H9 (cell line): ENCODE data around the gene TESK2. TPM values are rescaled to one million over a fixed set of nuclear protein-coding genes. Genes with fewer than 3 reads are reported as not detected.

Experiments
- DNase-seq: peaks from one replicate; pipeline ENCODE4 v3.0.0-alpha.2; 2017
- H2AFZ ChIP-seq: one replicate; pipeline ENCODE4 v1.6.1; 2013; ENCODE audit warnings: mild to moderate bottlenecking, low read length, control low read depth, moderate library complexity
- H2AK5ac ChIP-seq: 2 replicates; pipeline ENCODE4 v1.6.1; 2013; ENCODE audit warnings: low read length, control low read depth, mixed read lengths; ENCODE audit not compliant: insufficient read length
- H2BK120ac ChIP-seq: one replicate; pipeline ENCODE4 v1.6.1; 2013; ENCODE audit warnings: low read depth, mild to moderate bottlenecking, low read length, control low read depth, inconsistent platforms; ENCODE audit not compliant: poor library complexity, severe bottlenecking
- H2BK12ac ChIP-seq: 2 replicates; pipeline ENCODE4 v1.6.1; 2013; ENCODE audit warnings: low read length, control low read depth, mixed read lengths, low read depth; ENCODE audit not compliant: insufficient read length
- H2BK15ac ChIP-seq: 2 replicates; pipeline ENCODE4 v1.6.1; 2013; ENCODE audit warnings: low read depth, low read length, control low read depth
- H2BK20ac ChIP-seq: one replicate; pipeline ENCODE4 v1.6.1; 2013; ENCODE audit warnings: low read depth, mild to moderate bottlenecking, low read length, control low read depth, inconsistent platforms; ENCODE audit not compliant: poor library complexity, severe bottlenecking
- H2BK5ac ChIP-seq: 2 replicates; pipeline ENCODE4 v1.6.1; 2013; ENCODE audit warnings: low read length, control low read depth, mixed read lengths; ENCODE audit not compliant: insufficient read length
- H3K14ac ChIP-seq: 2 replicates; pipeline ENCODE4 v1.6.1; 2013; ENCODE audit warnings: low read length, control low read depth; ENCODE audit not compliant: insufficient read depth
- H3K18ac ChIP-seq: 2 replicates; pipeline ENCODE4 v1.6.1; 2013; ENCODE audit warnings: low read depth, mild to moderate bottlenecking, mixed read lengths, low read length, control low read depth; ENCODE audit not compliant: insufficient read length
- H3K23ac ChIP-seq: 2 replicates; pipeline ENCODE4 v1.6.1; 2013; ENCODE audit warnings: low read length, control low read depth, mixed read lengths, low read depth; ENCODE audit not compliant: insufficient read length
- H3K23me2 ChIP-seq: 2 replicates; pipeline ENCODE4 v1.6.1; 2013; ENCODE audit warnings: low read depth, mild to moderate bottlenecking, mixed read lengths, low read length, control low read depth; ENCODE audit not compliant: insufficient read length, poor library complexity, severe bottlenecking
- H3K27ac ChIP-seq: 2 replicates; pipeline ENCODE4 v1.5.1; 2013; ENCODE audit warnings: low read length, control low read depth, mixed read lengths, low read depth; ENCODE audit not compliant: insufficient read length
- H3K27me3 ChIP-seq: 2 replicates; pipeline ENCODE4 v1.6.1; 2013; ENCODE audit warnings: low read length, control low read depth, inconsistent platforms; ENCODE audit not compliant: insufficient read depth
- H3K4ac ChIP-seq: 2 replicates; pipeline ENCODE4 v1.6.1; 2013; ENCODE audit warnings: low read depth, mild to moderate bottlenecking, control low read depth, inconsistent platforms, low read length, moderate library complexity
- H3K4me1 ChIP-seq: 2 replicates; pipeline ENCODE4 v1.6.1; 2013; ENCODE audit warnings: low read length, control low read depth, inconsistent platforms; ENCODE audit not compliant: insufficient read depth
- H3K4me2 ChIP-seq: 2 replicates; pipeline ENCODE4 v1.6.1; 2013; ENCODE audit warnings: low read length, control low read depth, mixed read lengths; ENCODE audit not compliant: insufficient read length, insufficient read depth
- H3K56ac ChIP-seq: 2 replicates; pipeline ENCODE4 v1.6.1; 2013; ENCODE audit warnings: low read depth, mild to moderate bottlenecking, mixed read lengths, low read length, control low read depth; ENCODE audit not compliant: insufficient read length
- H3K79me1 ChIP-seq: 2 replicates; pipeline ENCODE4 v1.6.1; 2013; ENCODE audit warnings: low read depth, mild to moderate bottlenecking, moderate library complexity, low read length, control low read depth, inconsistent platforms; ENCODE audit not compliant: insufficient read depth, poor library complexity, severe bottlenecking
- H3K79me2 ChIP-seq: 2 replicates; pipeline ENCODE4 v1.6.1; 2013; ENCODE audit warnings: low read length, control low read depth, inconsistent platforms; ENCODE audit not compliant: insufficient read depth
- H3K9ac ChIP-seq: 2 replicates; pipeline ENCODE4 v1.6.1; 2013; ENCODE audit warnings: low read length, control low read depth, mixed read lengths; ENCODE audit not compliant: insufficient read length; ENCODE audit errors: extremely low read depth
- H3K9me3 ChIP-seq: one replicate; pipeline ENCODE4 v1.6.1; 2013; ENCODE audit warnings: low read depth, low read length, inconsistent platforms; ENCODE audit not compliant: control insufficient read depth
- H3T11ph ChIP-seq: one replicate; pipeline ENCODE4 v1.6.1; 2013; ENCODE audit warnings: mild to moderate bottlenecking, low read length, control low read depth, inconsistent platforms
- H4K20me1 ChIP-seq: one replicate; pipeline ENCODE4 v1.6.1; 2013; ENCODE audit not compliant: control insufficient read depth, insufficient read length, insufficient read depth
- H4K5ac ChIP-seq: 2 replicates; pipeline ENCODE4 v1.6.1; 2013; ENCODE audit warnings: low read depth, mild to moderate bottlenecking, mixed read lengths, low read length, control low read depth; ENCODE audit not compliant: insufficient read length
- H4K8ac ChIP-seq: replicated peaks from 2 replicates; pipeline ENCODE4 v1.6.1; 2013; ENCODE audit warnings: low read length, control low read depth, mixed read lengths, low read depth; ENCODE audit not compliant: insufficient read length
- H4K91ac ChIP-seq: 2 replicates; pipeline ENCODE4 v1.6.1; 2013; ENCODE audit warnings: low read depth, mild to moderate bottlenecking, moderate library complexity, mixed read lengths, low read length, control low read depth; ENCODE audit not compliant: insufficient read length
- H3K27ac Mint-ChIP-seq, 3 experiments: 2 replicates in 2 of 3; 3 replicates in 1 of 3; pipeline ENCODE4 v1.8.0; 2020 to 2021; ENCODE audit warnings: mixed read lengths in 3 of 3, mild to moderate bottlenecking in 1 of 3, moderate library complexity in 1 of 3
- H3K27me3 Mint-ChIP-seq: 2 replicates; pipeline ENCODE4 v1.8.0; 2021; ENCODE audit warnings: low read depth, mild to moderate bottlenecking, moderate library complexity, mixed read lengths
- H3K36me3 Mint-ChIP-seq, 3 experiments: 2 replicates in 2 of 3; 3 replicates in 1 of 3; pipeline ENCODE4 v1.8.0; 2020 to 2021; ENCODE audit warnings: low read depth in 3 of 3, mixed read lengths in 3 of 3; ENCODE audit not compliant: insufficient read depth in 1 of 3
- H3K4me1 Mint-ChIP-seq, 2 experiments: 2 replicates each; pipeline ENCODE4 v1.8.0; 2020; ENCODE audit warnings: mixed read lengths in 2 of 2
- H3K4me3 Mint-ChIP-seq, 2 experiments: 2 replicates in 1 of 2; 3 replicates in 1 of 2; pipeline ENCODE4 v1.8.0; 2020 to 2021; ENCODE audit warnings: mild to moderate bottlenecking in 2 of 2, mixed read lengths in 2 of 2, moderate library complexity in 1 of 2
- H3K9me3 Mint-ChIP-seq, 2 experiments: 2 replicates in 1 of 2; 3 replicates in 1 of 2; pipeline ENCODE4 v1.8.0; 2020; ENCODE audit warnings: mild to moderate bottlenecking in 2 of 2, mixed read lengths in 2 of 2, moderate library complexity in 1 of 2
- CTCF ChIP-seq: fragments of 200-600 bp; sonication (generic); conservative IDR thresholded peaks from 3 replicates; pipeline ENCODE4 v1.8.0; 2021; ENCODE audit warnings: antibody characterized with exemption, mild to moderate bottlenecking
- WGBS: extraction: QIAGEN DNeasy Blood & Tissue Kit; methylation state at CpG from one replicate; pipeline ENCODE4 v1.1.7; 2013; ENCODE audit warnings: missing lambda C conversion rate, low lambda C conversion rate, mixed read lengths; ENCODE audit not compliant: insufficient read length; ENCODE audit errors: extremely low coverage; 5-methylcytosine and 5-hydroxymethylcytosine counted together
- total RNA-seq: library from RNA; stranded (reverse); gene quantifications from 2 replicates; pipeline ENCODE4 v1.2.1, GENCODE V29; 2021

TESK2 gene
- total RNA-seq, 1 experiment from 2014 or later, result 7.2 TPM

GRCh38 chr1:45479039-45479748, 11.8 kb downstream of the TESK2 start:
- H4K5ac ChIP-seq, result no peak overlapping the region
- 100% methylated on average over 1 of the region's 5 CpGs for WGBS
- no peak for TF ChIP-seq CTCF

More at GRCh38 chr1:45479039-45479748, 11.8 kb downstream of the TESK2 start:
- H3K4ac ChIP-seq, result no peak overlapping the region
- no peak for DNase-seq
- no peak overlapping the region for H3K27ac ChIP-seq
- Mint-ChIP-seq H3K4me1 (no peaks in the 10 kb centered on the region), H3K36me3 (no peaks in the 10 kb centered on the region; a peak in 2 of 7 replicates), H3K9me3 (no peaks in the 10 kb centered on the region), H3K4me3 (no peak overlapping the region), H3K27me3 (no peaks in the 10 kb centered on the region), H3K27ac (no peak overlapping the region)
- no peaks in the 10 kb centered on the region for H3K9me3 ChIP-seq
- no peaks in the 10 kb centered on the region for H3K4me1 ChIP-seq
- H3K27me3 ChIP-seq, result no peaks in the 10 kb centered on the region
- H3K9ac ChIP-seq, result no peak overlapping the region
- no peak overlapping the region for H2BK20ac ChIP-seq
- no peak overlapping the region for H4K8ac ChIP-seq
- H2BK15ac ChIP-seq, result no peak overlapping the region
- no peak overlapping the region for H2BK12ac ChIP-seq
- no peak overlapping the region for H3K18ac ChIP-seq
- no peaks in the 10 kb centered on the region for H4K20me1 ChIP-seq
- no peaks in the 10 kb centered on the region for H3K79me2 ChIP-seq
- H2AFZ ChIP-seq, result no peak overlapping the region
- no peak overlapping the region for H2BK120ac ChIP-seq
- no peak overlapping the region for H3K14ac ChIP-seq
- no peak overlapping the region for H3K4me2 ChIP-seq
- no peak overlapping the region for H3K23ac ChIP-seq
- H3K56ac ChIP-seq, result no peak overlapping the region
- H4K91ac ChIP-seq, result no peak overlapping the region
- no peaks in the 10 kb centered on the region for H3K23me2 ChIP-seq
- no peak overlapping the region for H2AK5ac ChIP-seq
- no peak overlapping the region for H2BK5ac ChIP-seq
- no peaks in the 10 kb centered on the region for H3K79me1 ChIP-seq
- H3T11ph ChIP-seq, result no peak overlapping the region
